Measurements from ENCODE around the gene CNPY2. TPM values are rescaled to one million over a fixed set of nuclear protein-coding genes. Genes with fewer than 3 reads are reported as not detected.

CNPY2 gene
- total and polyA plus RNA-seq, 2 donors (not counting 3 experiments of a cell fraction or from before 2014, with no cell fraction given), result 183 to 256 TPM

- no peaks in the 10 kb centered on the region for H3K9me1 ChIP-seq (replicated peaks; ENCODE audit: control insufficient read depth, extremely low read depth, insufficient read depth, low read length)
- no peaks in the 10 kb centered on the region for H4K20me1 ChIP-seq (replicated peaks; ENCODE audit: control insufficient read depth, extremely low read depth, insufficient read depth, low read length)
- H3K4me1 ChIP-seq (ENCODE audit: control insufficient read depth, extremely low read depth, insufficient read depth, low read length), result no peaks in the 10 kb centered on the region
- ChIA-PET CTCF (no interaction called here), POLR2A (interaction anchor here (0.6 to 0.7 kb wide), 2 partner anchors 11 to 32 kb away, joined by 4 to 5 read pairs; no protein-coding TSS in a partner anchor)
- no peak for DNase-seq (ENCODE audit: low read depth, low spot score)
- no peak overlapping the region for H3K4me2 ChIP-seq (ENCODE audit: insufficient read depth, low read length)
- dilution Hi-C loops (cut with MboI; ENCODE audit: extremely low pct_ligation_motif_present, low sequenced_read_pairs) (no loop called here), intact Hi-C loops (cut with micrococcal nuclease) (no loop called here)
- H3K4me3 ChIP-seq (replicated peaks in 1 of 3; ENCODE audit: insufficient read depth in 1 of 3, low read depth in 1 of 3, low read length in 3 of 3), result no peak overlapping the region
- H3K27me3 ChIP-seq (ENCODE audit: control insufficient read depth in 2 of 2, insufficient read depth in 2 of 2, low read length in 2 of 2), result no peaks in the 10 kb centered on the region
- H3K79me2 ChIP-seq (ENCODE audit: control insufficient read depth, insufficient read depth, low read length), result no peaks in the 10 kb centered on the region
- no peak for FAIRE-seq
- H3K27ac ChIP-seq (ENCODE audit: insufficient read depth, low read depth, low read length), result no peak overlapping the region
- no peak for TF ChIP-seq FOS (IDR thresholded peaks at IDR 0.05; ENCODE audit: borderline replicate concordance, insufficient read depth, low read length)
- no peak for TF ChIP-seq CTCF (IDR thresholded peaks at IDR 0.05; ENCODE audit: extremely low read depth in 1 of 2, insufficient read depth in 1 of 2, low read depth in 1 of 2, low read length in 2 of 2)
- TF ChIP-seq POLR2AphosphoS5 (IDR thresholded peaks at IDR 0.05; ENCODE audit: insufficient read depth, low read depth, low read length), result no peak
- TF ChIP-seq MAX (IDR thresholded peaks at IDR 0.05; ENCODE audit: insufficient read depth, insufficient read length), result no peak
- TF ChIP-seq POLR2A (IDR thresholded peaks at IDR 0.05; ENCODE audit: low read depth, low read length), result no peak
- TF ChIP-seq MYC (IDR thresholded peaks at IDR 0.05; ENCODE audit: low read depth, low read length), result no peak
- no peak for TF ChIP-seq EZH2 (IDR thresholded peaks at IDR 0.05; ENCODE audit: borderline replicate concordance, low read depth, low read length, severe bottlenecking)
- no peak for TF ChIP-seq GATA2 (IDR thresholded peaks at IDR 0.05; ENCODE audit: insufficient read depth, insufficient read length, low read depth, low read length)
- no peak for TF ChIP-seq JUN (IDR thresholded peaks at IDR 0.05; ENCODE audit: borderline replicate concordance, insufficient read depth, insufficient read length, low read depth)
- H3K9me3 ChIP-seq (replicated peaks; ENCODE audit: control insufficient read depth, insufficient read depth, low read length), result no peaks in the 10 kb centered on the region
- BruUV-seq (replicated peaks), result no TSS peak
- no peaks in the 10 kb centered on the region for H3K36me3 ChIP-seq (ENCODE audit: control insufficient read depth in 2 of 2, extremely low read depth in 1 of 2, insufficient read depth in 2 of 2, low read length in 2 of 2)
- no peak overlapping the region for H2AFZ ChIP-seq (ENCODE audit: low read depth, low read length)
- H3K9ac ChIP-seq (replicated peaks; ENCODE audit: extremely low read depth, insufficient read depth, low read length), result no peak overlapping the region
Observed at GRCh38 chr12:56321027-56321426, 5.2 kb upstream of the CNPY2 start.
